H1 (cell line): ENCODE measurements around the gene ENTPD6. TPM values are rescaled to one million over a fixed set of nuclear protein-coding genes. Genes with fewer than 3 reads are reported as not detected.

Experiments used
- ASH2L ChIP-seq: fragments of 200-600, 300-600 bp; sonication (generic); IDR thresholded peaks from one replicate; pipeline ENCODE4 v1.7.1; 2017; ENCODE audit warnings: low read length
- YY1 ChIP-seq: IDR thresholded peaks from 2 replicates; pipeline ENCODE4 v1.6.1; 2011; ENCODE audit warnings: low read depth, mild to moderate bottlenecking, low read length
- polyA plus RNA-seq, 7 experiments: library from polyadenylated mRNA; depleted of rRNA in 3 of 7; stranded (reverse) in 5 of 7; unstranded in 2 of 7; fragments of >200 nt in 5 of 7; fragments of 200-250 nt in 2 of 7; gene quantifications; 1 replicate in 5 of 7; 2 replicates in 1 of 7; 4 replicates in 1 of 7; pipeline versions ENCODE4 v1.2.1 to v1.2.3, GENCODE V29; 2011 to 2013; ENCODE audit warnings: missing spikeins in 2 of 7, mixed read lengths in 2 of 7
- total RNA-seq: library from RNA; stranded (reverse); fragmentation: NEBNext Ultra II Directional; extraction: Animal tissue kit (Norgen Biotek cat#: 25700); gene quantifications from 2 replicates; pipeline ENCODE4 v1.2.1, GENCODE V29; 2021
- TF ChIP-seq, protein P1 (sequence below): IDR thresholded peaks from 2 replicates; pipeline ENCODE4 v1.6.1; 2012; ENCODE audit warnings: inconsistent platforms

ENTPD6 gene
- total and polyA plus RNA-seq, 2 of the 8 experiments (the other 6 are each of a cell fraction or from before 2014, with no cell fraction given), result 47.8 to 57.3 TPM

DNA sequence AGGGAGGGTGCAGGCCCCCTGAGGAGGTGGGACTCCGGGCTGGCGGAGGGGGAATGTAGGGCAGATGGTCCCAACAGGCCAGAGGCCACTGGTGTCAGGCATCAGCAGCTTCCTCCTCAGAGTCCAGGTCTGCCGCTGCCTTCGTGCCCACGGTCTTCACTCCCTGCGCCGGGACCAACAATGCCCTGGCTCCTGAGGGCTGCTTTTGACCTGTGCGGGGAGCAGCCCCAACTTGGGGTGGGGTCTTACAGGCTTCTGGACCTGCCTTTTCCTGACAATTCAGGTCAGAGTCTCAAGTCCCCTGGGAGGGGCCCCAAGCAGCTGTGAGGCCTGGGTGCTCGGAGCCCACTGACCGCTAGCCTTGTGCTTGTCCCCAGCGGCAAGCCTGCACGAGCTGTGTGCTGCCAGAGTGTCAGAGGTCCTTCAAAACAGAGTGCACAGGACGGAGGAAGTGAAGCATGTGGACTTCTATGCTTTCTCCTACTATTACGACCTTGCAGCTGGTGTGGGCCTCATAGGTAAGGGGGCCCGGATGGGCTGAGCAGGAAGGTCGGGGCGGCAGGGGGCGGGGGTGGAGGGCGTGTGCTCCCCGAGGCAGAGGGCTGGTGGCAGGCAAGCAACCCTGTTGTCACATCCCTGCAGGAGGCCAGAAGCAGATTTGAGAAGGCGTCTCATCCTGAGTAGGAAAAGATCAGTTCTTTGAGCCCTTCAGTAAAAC, 27.1 kb downstream of the ENTPD6 start (continued):
- TF ChIP-seq, protein P1, sequence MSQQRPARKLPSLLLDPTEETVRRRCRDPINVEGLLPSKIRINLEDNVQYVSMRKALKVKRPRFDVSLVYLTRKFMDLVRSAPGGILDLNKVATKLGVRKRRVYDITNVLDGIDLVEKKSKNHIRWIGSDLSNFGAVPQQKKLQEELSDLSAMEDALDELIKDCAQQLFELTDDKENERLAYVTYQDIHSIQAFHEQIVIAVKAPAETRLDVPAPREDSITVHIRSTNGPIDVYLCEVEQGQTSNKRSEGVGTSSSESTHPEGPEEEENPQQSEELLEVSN, result no peak
- TF ChIP-seq YY1 (no peak), ASH2L (no peak)
